ENCODE results near the gene LZIC.
"Not testable (repeated sequence)": the region's sequence is repeated elsewhere in the genome, so short reads cannot be mapped to it uniquely, and the experiment has no call there.

LZIC gene

GRCh38 chr1:9942939-9943788, at the start of gene LZIC, which contains the start of gene NMNAT1:
TSS of gene LZIC (minus strand) at chr1:9943391. CDS start at chr1:9936619, 6,772 bp downstream.
TSS of gene NMNAT1 (plus strand) at chr1:9943475. CDS start at chr1:9972074, 28,599 bp downstream.
- DNase-seq = peak; percentile 66

- DNase-seq = no peak
Observed at GRCh38 chr1:9992910-9993309, 49.7 kb upstream of the LZIC start.

DNA sequence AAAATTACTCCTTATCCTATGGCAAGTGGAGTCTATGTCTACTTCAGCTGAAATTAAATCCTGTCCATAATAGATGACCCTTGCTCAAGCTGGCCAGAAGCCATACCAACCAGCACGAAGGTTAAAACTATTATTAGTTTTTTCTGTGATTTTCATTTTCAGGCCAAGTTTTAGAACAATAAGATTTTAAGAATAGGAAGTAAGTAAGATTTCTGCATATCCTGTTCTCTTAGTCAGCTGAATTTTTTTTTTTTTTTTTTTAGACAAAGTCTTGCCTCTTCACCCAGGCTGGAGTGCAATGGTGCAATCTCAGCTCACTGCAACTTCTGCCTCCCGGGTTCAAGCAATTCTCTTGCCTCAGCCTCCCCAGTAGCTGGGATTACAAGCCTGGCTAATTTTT, 47.8 kb upstream of the LZIC start:
- DNase-seq = no peak

DNA sequence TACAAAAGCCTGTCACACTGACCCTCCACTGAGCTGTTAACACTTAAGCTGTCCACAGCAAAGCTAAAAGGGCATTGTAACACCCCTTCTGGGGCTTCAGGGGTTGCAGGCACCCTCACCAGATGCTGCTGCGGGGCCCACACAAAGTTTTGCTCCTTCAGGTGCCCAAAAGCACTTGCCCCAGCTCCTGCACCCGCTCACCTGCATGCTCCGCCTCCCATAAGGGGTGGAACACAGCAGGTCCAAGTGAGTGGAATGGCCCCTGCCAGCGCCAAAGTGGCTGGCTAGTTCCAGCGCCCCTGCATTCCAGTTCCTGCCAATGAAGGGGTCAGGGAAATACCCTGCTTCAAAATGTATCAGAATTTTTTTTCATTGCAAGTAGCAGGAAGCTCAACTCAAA, 46.6 kb upstream of the LZIC start:
- no peak for DNase-seq

DNA sequence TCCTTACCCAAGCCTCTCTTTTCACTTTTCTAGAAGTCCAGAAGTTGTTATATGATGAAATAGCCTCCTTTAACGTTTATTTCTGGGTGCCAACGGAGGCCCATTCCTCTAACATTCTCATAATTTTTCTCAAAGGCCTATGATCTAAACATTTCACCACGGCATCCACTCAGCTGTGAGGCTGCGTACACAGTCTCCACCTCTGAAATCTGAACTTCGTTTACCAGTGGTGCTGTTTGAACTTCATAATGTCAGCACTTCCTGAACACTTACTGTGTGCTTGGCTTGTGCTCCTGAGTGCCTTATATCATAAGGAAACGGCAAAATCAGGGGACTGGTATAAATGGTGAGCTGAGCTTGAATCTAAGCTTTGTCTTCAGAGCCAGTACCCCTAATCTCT, 41.8 kb upstream of the LZIC start:
- no peak for DNase-seq

DNA sequence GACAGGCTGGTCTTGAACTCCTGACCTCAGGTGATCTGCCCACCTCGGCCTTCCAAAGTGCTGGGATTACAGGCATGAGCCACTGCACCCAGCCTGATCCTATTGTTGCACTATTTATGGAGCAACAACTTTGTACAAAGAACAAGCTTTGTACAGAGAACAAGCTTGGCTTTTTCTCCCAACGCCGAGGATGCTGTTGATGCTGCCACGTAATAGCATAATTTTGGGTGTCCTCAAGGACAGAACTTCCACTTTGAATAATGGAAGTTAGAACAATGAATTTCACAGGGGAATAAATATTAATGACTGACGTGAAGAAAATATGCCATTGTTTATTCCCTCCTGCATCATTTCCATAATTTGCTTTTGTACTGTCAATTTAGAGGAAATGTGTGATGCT, 41.1 kb upstream of the LZIC start:
- DNase-seq = no peak

DNA sequence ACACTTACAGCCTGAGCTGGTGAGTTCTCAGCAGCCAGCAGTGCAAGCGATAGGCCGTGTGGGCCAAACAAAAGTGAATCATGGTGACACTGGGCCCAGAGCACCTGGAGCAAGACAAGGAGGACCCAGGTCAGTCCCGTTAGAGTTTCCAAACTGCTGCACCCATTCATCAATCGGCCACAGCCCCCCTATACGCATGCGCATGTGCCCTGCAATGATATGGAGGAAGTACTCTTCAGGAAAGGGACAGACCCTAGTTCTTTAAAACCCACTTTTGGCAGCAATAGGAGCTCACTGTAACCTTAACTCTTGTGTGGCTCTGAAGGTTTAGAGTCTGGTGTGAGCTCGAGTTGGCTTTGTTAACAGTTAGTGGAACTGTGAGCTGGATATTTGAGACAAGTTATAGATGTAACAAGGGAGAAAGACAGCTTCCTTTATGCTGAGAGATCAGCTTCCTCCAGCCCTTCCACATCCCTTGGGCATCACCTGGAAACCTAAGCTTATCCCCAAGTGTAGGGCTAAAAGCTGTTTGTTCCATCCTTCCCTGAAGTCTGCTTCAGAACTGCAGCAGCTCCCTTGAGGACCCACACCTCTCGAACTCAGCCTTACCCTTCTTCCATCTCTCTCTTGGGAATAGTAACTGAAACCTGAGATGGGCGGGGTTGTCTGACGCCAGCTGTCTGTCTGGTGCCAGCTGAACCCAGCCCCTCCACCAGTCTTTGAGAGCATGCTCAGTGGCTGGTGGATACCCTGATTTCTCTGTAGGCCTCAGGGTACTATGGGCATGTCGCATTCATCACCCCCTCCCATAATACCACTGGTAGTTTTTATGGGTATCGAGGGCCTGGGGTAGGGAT, 17.7 kb upstream of the LZIC start:
- no peak for DNase-seq

GRCh38 chr1:9960011-9960410, 16.8 kb upstream of the LZIC start:
- no peak for DNase-seq

DNA sequence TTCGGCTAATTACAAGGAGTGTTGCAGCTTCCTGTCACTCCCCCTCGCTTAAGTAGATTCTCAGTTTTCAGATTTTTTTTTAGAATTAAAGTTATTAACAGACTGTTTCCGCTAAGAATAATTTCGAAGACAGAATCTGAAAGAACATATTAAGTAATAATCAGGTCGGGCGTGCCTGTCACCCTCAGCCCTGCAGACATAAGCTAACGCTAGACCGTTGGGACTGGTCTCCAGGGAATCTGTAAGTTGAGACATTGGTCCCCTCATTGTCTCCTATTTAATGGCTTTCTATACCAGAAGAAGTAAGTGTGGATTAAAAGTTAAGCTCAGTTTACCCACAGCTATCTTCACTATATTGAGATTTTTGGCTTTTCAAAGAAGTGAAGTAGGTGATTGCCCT, 14.5 kb upstream of the LZIC start:
- DNase-seq = no peak

- DNase-seq = no peak
Observed at GRCh38 chr1:9946315-9946714, 3.1 kb upstream of the LZIC start.

GRCh38 chr1:9942399-9942938, 722 bp downstream of the LZIC start:
- DNase-seq = no peak

GRCh38 chr1:9929431-9930385, 13.5 kb downstream of the LZIC start:
- DNase-seq = no peak

DNA sequence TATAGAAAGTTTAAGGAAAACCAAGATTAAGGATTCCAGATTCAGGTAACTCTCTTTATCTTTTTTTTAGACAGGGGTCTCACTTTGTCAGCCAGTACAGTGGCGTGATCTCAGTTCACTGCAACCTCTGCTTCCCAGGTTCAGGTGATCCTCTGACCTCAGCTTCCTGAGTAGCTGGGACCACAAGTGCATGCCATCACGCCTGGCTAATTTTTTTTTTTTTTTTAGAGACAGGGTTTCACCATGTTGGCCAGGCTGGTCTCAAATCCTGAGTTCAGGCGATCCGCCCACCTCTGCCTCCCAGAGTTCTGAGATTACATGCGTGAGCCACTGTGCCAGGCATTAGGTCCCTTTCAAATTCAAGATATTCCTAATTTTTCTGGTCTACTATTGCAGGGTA, 15.9 kb downstream of the LZIC start:
- DNase-seq = no peak

GRCh38 chr1:9922342-9922741, 20.8 kb downstream of the LZIC start:
- DNase-seq = no peak

DNA sequence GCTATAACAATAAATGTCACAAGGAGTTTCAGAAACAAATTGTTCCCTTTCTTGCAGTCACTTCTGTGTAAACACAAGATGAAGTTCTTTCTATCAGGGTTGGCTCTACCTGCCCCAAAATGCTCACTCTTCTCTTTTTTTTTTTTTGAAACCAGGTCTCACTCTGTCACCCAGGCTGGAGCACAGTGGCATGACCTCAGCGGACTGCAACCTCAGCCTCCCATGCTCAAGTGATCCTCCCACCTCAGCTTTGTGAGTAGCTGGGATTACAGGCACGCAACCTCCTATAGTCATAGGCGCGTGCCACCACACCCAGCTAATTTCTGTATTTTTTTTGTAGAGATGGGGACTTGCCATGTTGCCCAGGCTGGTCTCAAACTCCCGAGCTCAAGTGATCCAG, 22.6 kb downstream of the LZIC start:
- DNase-seq = no peak

GRCh38 chr1:9917901-9918300, 25.3 kb downstream of the LZIC start:
- DNase-seq = no peak

DNA sequence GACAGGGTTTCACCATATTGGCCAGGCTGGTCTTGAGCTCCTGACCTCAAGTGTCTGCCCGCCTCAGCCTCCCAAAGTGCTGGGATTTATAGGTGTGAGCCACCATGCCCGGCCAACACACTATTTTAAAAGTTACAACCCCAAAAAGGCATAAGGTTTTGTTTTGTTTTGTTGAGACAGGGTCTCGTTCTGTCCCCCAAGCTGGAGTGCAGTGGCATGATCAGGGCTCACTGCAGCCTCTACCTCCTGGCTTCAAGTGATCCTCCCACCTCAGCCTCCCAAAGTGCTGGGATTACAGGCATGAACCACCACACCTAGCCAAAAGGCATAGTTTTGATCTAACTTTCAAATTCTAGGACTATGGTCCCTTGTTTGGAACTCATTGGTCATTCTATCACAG, 25.7 kb downstream of the LZIC start:
- not testable (repeated sequence) for DNase-seq

- DNase-seq = no peak
Observed at GRCh38 chr1:9916452-9916851, 26.7 kb downstream of the LZIC start.

DNA sequence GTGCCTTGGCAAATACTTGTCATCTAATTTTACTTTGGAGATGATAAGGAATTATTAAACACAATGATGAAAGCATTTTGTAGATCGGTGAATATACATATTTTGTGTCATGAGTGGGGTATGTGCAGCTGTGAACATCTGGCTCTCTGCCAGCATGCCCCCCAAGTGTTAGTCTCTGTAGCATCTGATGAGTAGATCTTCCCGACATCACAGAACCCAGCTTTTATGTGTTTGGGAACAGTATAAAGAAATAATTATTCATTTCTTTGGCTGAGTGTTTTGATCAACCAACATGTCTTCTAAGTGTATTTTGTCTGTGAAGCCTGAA, 28.6 kb downstream of the LZIC start:
- no peak for DNase-seq

DNA sequence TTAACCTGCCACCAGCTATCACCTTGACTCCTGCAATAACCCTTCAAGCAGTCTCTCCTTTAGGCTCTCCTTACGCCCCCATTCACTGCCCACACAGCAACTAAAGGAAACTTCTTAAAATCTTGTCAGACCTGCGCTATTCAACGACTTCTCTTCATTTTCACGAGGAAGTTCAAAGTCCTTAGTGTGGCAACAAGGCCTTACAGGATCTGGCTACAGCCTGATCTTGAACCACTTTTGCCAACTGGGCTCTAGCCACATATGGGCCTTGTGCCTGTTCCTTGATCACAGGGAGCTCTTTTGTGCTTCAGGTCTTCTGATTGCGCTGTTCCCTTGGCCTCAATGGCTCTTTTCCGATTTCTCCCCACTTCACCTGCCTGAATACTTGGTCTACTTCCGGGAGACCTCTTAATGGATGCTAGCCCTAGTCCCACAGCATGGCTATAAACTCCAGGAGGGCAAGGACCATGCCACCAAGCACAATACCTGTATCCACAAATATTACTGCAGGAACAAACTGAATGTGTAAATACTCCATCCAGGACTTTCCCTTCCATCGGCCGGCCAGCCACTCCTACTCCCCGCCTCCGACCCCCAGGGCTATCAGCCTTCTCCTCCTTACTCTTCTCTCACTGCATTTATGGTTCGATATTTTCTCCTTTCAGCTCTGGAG, 30.8 kb downstream of the LZIC start:
- DNase-seq = no peak

- DNase-seq = peak; percentile 98
Observed at GRCh38 chr1:9910423-9911178, 32.6 kb downstream of the LZIC start.

Measured in NCI-H1048 (cell line).